DMS114 treated with DMSO at 0.1 percent for 48 hours (cell line): ENCODE results near the gene OR51E1.

Experiments
- DNase-seq: peaks from one replicate; lab custom pipeline; 2025; ENCODE audit not compliant: unreplicated experiment; lab: John Stamatoyannopoulos, UW

Gene OR51E1

DNA sequence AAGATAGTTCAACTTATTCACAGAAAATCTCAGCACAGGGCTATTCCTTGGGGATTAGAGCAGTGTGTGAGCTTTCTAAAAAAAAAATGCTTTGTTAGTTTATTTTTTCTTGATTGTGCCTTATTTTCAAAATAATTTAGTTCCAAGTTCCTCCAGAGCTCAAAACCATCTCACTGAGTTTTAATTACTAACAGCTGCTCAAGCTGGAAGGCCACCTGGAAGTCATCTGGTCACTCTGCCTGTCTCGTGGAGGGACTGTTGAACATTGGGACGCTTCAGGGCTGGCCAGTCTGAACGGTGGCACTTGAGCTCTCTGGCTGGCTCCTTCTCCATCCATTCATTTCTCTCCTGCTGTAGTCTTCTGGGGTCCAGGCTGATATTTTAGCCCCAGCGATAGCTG is 4.0 kb downstream of the OR51E1 start:
- no peak for DNase-seq

DNA sequence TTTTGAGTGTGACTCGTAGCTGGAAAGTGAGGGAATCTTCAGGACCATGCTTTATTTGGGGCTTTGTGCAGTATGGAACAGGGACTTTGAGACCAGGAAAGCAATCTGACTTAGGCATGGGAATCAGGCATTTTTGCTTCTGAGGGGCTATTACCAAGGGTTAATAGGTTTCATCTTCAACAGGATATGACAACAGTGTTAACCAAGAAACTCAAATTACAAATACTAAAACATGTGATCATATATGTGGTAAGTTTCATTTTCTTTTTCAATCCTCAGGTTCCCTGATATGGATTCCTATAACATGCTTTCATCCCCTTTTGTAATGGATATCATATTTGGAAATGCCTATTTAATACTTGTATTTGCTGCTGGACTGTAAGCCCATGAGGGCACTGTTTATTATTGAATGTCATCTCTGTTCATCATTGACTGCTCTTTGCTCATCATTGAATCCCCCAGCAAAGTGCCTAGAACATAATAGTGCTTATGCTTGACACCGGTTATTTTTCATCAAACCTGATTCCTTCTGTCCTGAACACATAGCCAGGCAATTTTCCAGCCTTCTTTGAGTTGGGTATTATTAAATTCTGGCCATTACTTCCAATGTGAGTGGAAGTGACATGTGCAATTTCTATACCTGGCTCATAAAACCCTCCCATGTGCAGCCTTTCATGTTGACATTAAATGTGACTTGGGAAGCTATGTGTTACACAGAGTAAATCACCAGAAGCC is 11.0 kb downstream of the OR51E1 start:
- DNase-seq = no peak

DNA sequence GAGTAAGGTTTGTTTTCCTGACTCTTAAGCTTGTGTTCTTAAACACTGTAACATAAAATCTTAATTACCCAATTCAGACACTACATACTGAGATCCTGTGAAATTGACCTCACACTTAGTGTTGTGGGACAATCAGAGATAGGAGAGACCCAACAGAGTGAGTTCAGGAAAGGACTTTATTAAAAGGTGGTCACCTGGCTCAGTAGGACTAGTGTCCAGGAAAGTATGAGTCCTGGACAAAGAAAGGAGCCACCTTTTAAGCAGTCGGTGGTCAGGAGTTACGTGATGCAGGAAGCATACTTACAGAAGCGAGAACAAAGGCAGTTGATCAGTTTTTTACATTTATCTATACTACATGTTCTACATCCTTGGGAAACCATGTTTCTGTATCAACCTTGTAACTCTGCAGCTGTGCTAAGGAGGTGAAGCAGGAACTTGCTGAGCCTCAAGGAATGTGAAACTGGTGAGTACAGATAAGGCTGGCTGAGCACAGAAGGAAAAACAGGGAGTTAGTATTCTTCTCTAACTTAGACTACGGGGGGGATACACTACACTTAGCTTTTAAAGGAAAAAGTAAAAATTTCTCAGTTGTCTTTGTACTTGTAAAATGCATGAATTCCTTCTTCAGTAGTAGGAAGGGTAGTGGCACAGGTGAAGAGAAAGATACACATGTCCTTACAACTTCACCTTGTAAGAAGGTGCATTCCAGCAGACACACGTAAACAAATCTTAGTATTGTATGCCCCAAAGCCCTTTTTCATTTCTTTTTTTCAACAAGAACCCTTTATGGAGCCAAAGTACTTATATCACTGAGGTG is 15.1 kb downstream of the OR51E1 start:
- no peak for DNase-seq

DNA sequence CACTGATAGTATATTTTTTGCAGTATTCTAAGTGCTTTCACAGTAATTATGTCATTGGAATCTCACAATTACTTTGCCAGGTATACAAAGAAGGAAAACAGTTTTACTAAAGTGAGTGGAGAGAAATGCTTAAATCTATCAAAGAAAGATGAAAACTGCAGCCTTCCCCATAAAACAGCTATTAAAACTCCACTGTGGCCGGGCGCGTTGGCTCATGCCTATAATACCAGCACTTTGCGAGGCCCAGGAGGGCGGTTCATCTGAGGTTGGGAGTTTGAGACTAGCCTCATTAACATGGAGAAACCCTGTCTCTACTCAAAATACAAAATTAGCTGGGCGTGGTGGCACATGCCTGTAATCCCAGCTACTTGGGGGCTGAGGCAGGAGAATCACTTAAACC is 19.1 kb downstream of the OR51E1 start:
- DNase-seq = no peak

DNA sequence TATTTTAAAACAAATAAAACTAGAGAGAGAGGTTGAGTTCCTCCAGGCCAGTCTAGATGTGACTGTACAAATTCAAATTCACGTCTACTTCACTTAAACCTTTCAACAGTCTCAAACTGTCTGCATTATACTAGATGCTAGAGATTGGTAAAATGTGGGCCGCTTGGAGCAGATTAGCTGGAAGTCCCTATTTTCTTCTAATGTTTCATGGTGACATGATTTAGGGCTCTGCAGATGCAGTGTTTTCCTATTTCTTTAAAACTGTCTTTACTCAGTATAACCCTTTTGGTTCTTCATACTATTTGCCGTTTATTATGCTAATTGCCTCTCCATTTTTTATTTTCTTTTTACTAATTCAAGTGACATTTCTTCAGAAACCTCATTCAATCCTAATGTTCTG is 20.4 kb downstream of the OR51E1 start:
- no peak for DNase-seq

DNA sequence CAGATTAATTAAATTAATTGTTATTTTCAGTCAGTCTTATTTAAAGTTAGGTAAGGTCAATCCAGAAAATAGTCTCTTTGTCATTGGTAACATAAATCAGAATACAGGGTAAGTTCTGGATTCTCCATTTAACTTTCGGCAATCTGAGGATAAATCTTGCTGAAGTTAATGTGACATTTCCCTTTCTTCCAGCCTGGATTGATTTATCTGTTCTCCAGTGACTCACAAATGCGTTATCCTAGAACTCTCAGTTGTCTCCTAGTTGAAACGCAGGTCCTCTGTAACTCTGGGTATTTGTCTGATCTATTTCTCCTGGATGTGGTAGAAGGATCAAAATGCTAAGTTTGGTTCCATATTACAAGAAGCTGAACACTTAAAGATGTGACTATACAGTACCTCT is 21.0 kb downstream of the OR51E1 start:
- no peak for DNase-seq

DNA sequence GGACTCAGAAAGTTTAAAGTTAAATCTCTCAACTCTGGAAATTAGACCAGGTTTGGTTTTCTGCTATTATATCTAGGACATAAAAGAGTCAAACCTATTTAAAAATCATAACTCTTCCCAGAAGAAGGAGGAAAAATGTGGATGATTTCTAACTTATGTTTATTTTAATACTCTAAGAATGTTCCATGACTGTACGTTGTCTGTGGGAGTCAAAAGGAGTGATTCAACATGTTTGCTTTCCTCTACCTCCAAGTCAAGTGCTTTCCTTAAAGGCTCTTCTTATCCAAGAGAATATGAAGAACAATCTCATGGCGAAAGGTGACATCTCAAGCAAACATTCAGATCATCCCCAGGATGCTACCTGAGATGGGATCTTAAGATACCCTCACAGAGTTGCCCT is 21.6 kb downstream of the OR51E1 start:
- no peak for DNase-seq

DNA sequence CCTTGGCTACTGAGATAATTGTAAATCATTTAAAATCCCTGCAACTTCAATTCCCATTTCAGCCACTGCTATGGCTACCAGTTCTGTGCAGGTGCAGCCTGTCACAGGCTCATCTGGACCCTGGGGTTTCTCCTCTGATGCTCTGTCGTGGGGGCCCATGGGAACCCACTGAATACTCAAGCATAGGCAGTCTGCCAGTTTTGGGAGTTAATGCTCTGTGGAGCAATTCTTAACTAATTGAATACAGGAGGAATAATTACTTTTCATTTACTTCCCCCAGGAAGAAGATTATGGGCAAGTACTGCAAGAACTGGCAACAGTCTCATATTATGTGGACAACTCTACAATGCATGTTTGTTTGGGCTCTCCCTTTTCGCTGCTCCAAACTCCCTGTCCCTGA is 28.0 kb downstream of the OR51E1 start:
- no peak for DNase-seq

DNA sequence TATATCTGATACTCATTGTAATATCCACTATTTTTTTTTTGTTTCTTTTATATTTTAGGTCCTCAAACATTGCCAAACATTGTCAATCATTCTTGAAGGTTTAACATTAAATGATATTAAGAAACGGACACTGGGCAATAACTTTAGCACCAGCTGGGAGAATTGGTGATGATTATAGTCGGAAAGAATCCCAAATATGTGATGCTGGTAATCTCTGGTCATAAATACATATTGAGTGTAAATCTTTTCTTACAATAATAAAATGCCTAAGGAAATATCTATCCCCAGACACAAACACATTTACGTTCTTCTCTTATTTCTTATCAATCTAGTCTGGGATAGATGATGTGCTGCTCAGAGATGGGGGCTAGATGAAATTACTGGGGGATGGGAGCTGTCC is 28.7 kb downstream of the OR51E1 start:
- no peak for DNase-seq

DNA sequence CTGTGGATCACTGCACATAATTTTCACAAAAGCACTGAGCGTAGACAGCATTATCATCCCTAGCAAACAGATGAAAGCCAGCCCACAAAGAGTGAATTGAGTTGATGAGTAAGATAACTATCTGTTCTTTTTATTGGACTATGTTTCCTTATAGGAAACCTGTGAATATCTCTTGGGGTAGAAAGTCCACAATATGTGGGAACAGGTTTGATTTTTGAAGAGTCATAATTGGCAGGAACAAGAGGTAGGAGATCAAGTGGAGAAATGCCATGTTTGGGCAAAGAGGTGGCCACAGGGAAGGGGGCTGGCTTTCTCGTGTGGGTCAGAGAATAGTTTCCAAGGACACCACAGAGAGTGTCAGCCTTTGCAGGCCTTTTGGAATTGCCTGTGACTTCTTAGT is 30.0 kb downstream of the OR51E1 start:
- DNase-seq = no peak

DNA sequence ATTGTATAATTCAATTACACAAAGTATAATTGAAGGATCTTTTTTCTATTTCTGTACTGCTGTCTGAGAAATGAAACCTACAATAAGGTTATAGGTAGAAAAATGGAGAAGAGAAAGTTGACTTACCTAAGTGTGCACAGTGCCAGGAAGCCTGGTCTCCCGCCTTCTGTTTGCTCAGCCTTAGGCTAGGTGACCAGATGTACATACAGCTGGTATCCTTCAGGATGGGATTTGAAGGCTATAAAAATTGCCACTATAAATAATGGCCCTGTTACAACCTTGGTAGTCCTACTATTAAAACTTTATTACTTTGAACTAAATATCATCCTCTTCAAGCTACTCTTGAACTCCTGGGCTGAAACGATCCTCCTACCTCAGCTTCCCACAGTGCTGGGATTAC is 34.2 kb downstream of the OR51E1 start:
- no peak for DNase-seq

DNA sequence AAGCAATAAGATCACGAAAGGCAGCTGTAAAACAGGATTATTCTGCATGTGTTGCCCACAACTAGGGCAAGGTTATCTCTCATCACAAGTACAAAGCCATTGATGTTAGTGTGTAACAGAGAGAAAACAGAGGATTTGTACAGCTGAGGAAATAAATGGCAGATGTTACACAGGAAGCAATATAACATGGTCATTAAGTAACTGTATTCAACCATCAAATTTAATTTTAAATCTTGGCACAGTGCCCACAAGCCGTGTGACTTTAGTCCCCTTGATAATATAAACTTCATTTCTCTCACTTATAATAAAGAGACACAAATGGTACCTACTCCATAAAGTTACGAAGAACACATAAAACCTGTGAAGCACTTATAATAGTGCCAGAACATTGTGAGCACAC is 36.6 kb downstream of the OR51E1 start:
- DNase-seq = no peak

DNA sequence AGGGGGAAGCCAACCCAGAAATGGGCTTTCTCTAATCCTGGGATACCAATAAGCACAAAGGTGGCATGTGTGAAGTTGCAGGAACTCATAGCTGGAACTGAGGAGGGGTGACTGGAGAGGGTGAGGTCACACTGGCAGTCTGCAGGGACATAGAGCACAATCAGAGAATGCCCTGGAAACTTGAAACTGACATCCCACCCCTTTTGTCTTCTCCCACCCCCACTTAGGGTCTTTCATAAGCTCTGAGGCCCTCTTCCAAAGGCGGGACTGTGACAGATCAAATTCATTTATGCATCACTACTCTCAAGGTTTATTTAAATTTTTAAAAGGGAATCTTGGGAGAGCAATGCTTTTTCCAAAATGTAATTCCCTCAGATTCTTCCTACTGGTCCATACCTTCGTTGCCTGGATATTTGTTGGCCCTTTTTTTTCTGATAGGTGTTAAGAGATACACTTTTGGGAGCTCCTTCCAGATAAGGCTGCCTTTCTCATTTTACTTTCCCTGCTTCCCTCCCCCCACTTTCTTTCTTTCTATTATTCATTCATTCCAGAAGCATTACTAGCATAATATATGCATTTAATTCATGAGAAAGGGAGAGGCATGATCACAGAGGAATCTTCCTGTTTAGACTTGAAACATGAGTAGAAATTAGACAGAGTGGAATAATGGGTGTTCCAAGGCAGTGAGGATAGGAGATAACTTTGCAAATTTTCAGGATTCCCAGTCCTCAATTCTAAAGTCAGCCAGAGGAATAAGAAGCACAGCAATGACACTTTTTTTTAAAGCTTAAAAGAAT is 39.0 kb downstream of the OR51E1 start:
- no peak for DNase-seq

DNA sequence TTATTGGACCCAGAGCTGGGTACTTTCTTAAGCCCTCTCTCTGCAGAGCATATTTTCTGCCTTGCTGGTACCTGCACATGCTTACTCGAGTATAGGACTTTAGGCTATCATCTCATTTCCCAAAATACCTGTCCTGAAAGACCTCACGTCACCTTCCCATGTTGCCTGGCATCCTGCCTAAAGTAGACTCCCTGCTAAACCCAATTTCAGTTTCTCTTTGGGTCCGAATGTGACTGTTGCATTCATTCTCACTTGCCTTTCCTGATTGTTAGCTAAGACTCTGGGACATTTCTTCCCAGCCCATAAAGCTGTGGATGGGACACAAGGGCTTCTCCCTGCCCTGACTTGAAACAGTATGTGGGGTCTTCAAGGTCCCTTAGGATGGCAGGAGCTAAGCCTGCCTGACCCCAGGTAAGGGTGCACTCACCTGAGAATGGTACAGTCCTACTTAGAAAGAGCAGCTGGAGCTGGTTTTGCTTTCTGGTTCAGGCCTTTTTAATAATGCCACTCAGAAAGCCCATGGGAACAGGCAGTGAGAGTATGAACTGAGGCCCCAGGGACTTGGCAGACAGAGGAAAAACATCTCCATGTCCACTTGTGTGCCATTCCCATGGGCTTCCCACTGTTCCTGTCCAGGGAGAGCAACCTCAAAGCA is 41.0 kb downstream of the OR51E1 start:
- no peak for DNase-seq

DNA sequence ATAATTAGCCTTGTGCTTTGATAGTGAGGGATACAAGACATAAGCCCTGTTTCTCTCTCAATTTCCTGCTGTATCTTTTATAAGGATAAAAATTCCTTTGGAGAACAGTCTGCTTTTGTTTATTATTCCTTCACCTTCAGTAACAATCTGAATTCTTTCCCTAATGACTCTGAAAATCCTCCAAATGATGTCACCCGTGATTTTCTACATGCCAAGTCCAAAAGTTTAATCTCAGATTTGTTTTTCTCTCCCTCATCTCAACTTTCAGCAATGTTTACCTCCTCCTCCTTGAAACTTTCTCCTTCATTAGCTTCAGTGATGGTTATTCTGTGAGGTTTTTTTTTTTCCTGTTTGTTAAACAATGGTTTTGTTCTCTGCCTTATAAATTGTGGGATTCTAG is 51.7 kb downstream of the OR51E1 start:
- DNase-seq = no peak

DNA sequence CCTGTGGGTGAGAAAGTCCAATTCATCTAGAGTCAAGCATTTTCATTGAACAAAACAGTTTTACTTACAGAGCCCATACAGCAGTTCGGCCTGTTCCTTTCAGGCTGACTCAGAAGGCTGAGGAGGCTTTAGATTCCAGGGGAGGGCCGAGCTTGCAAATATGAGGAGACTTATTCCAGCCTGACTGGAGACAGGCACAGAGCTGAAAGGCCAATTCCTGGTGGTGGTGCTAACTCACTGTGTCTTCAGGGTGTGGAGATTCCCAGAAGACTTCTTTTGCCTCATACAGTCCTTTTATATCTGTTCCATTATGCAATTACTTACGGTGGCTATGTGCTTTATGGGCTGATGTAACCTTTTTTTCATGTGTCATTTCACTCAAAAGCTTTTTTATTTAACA is 53.8 kb downstream of the OR51E1 start, which contains the start of gene OR51E2:
OR51E2 (minus strand) TSS at position 269 of the 400 bp plus-strand sequence. CDS start 15,142 bp downstream, outside the sequence.
- DNase-seq = no peak

DNA sequence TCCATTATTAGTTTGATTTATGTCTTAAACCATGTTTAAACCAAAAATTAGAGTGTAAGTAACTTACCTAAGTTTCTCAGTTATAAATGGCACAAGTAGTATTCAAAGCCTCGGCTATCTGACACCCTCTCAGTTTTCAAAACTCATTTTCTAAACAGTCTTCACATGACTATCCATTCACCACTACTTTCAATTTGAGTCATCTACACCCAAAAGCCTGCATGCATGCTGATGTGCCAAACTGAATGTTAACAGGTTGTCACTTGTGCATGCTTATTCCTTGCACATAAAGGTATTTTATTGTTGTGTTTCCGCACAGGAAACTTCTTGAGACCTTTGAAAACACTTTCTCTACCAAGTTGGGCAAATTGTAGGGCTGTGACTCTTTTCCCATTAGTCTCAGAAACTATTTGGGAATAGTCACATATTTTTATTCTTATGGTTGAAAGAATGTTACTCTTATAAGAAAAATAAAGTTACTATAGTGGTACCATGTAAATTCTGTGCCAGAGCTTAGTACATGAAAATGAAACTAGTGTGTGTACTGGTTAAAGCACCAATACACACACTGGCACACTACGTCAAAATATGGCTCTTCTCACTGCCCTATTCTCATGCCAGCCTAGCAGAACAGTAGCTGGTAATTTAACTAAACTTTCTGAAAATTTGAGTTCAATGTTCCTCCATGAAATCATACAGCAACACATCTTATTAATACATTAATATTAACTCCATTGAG is 56.1 kb downstream of the OR51E1 start:
- DNase-seq = no peak

DNA sequence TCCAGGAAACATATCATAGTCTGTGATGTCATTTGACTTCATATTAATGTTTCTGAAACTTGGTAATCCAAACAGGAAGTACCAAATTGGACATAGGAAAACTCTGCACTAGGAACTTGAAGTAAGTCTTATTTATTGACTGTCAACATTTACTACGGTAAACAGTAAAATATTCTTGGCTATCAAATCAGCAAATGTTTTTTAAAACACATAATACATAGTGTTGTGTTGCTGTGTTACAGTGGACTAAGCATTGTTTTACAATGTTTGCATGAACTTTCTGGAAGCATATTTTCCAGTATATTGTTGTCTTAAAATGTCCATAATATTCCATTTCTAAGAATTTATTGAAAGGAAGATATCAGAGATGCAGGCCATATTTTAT is 56.6 kb downstream of the OR51E1 start:
- no peak for DNase-seq

DNA sequence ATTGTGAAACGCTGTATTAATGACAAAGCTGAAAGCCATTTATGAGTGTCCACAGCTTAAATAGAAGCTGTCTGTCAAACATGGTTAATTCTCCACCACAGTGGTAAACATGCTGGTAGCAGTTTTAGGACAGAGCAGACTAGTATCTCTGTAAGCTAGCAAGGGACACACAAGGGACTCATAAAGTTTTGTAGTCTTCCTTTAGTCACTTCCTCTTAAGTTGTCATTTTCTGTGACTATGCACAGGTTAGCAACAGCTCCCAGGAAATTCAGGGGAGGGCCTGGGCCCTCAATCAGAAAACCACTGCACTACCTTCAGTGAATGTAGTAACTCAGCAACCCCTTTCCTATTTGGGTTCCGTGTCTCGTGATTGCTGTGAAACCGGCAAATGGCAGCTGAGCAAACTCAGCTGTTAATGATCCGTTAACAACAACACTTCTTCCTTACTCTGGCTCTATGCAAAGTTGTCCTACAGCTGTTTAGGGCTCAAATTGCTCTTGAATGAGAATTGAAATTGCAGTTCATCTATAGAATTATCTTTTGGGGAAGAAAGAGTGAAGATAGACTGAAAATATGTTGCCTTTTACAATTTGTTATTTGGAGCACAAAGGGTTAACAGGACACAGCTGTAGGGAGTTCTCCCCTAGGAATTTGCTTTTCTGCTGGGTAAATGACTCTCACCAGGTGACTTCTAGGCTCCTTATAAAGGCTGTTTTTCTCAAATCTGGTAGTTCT is 60.4 kb downstream of the OR51E1 start, which contains the start of gene MMP26:
MMP26 (plus strand) TSS at position 731 of the 736 bp plus-strand sequence.
- DNase-seq = no peak
